DMS79 treated with DMSO at 0.1 percent for 48 hours (cell line): ENCODE data around the gene KRT33A.
"Not testable (repeated sequence)": the region's sequence is repeated elsewhere in the genome, so short reads cannot be mapped to it uniquely, and the experiment has no call there.

Experiments
- DNase-seq: peaks from one replicate; lab custom pipeline; 2025; lab: John Stamatoyannopoulos, UW

The KRT33A gene

GRCh38 chr17:41363881-41364280 is 13.3 kb upstream of the KRT33A start:
- no peak for DNase-seq

DNA sequence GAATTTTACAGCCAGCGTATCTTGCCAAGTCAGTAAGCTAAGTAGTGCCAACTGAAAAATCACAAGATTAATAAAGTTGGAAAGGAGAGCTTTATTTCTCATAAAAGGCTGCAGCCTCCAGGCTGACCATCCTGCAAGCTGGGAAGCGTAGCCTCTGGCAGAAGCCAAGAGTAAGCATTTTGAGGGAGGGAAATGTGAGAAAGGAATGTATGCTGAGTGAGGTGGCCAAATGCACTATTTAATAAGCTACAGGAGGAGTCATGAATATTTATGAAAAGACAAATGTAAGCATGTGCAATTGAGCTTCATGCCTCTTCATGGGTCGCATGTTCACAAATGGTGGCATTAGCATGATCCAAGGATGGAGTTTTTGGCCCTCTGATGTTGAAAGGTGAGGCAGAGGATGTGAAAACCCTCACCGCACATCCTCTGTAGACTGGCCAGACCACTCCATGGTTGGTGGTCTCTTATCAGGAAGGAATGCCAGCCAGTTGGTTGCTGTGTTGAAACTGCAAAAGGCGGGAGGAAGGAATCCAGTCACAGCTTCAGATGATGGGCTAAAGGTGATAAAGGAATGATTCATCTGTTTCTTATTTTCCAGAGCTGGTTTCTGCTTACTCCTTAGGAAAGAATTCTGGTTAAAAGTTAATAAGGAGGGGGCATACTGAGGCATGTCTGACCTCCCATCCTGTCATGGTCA is 9.8 kb upstream of the KRT33A start:
- no peak for DNase-seq

DNA sequence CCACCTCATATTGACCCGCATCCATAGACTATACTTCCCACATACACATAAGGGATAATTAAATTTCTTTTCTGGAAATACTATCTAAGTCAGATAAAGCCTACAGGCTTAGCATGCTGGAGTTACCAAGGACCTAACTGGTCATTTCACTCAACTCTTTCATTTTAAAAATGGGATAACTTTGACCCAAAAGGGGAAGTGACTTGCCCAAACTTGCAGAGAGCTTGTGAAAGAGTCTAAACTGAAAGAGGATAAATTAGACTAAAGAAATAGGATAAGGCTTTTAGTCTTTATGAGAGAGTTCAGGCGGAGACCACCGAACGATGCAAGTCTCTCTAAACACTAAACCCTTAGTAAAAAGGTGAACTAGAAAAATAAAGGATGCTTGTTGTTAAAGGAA is 3.9 kb upstream of the KRT33A start:
- no peak for DNase-seq

GRCh38 chr17:41352597-41353366 is 2.2 kb upstream of the KRT33A start:
- DNase-seq: peak; percentile 43

GRCh38 chr17:41351177-41351576 is 549 bp upstream of the KRT33A start:
- DNase-seq: no peak

- DNase-seq: no peak
These were observed 2.5 kb downstream of the KRT33A start for GRCh38 chr17:41347869-41348760.

GRCh38 chr17:41346421-41346820 is 4.2 kb downstream of the KRT33A start:
- DNase-seq: not testable (repeated sequence)

GRCh38 chr17:41345992-41346391 is 4.6 kb downstream of the KRT33A start:
- DNase-seq: no peak

GRCh38 chr17:41343029-41343428 is 7.6 kb downstream of the KRT33A start:
- DNase-seq: no peak

- no peak for DNase-seq
These were observed 9.4 kb downstream of the KRT33A start for GRCh38 chr17:41340934-41341861.

GRCh38 chr17:41340494-41340893 is 10.1 kb downstream of the KRT33A start:
- DNase-seq: no peak

GRCh38 chr17:41339571-41340172 is 11.0 kb downstream of the KRT33A start:
- DNase-seq: peak; percentile 47

GRCh38 chr17:41338961-41339485 is 11.6 kb downstream of the KRT33A start:
- DNase-seq: peak; percentile 74

DNA sequence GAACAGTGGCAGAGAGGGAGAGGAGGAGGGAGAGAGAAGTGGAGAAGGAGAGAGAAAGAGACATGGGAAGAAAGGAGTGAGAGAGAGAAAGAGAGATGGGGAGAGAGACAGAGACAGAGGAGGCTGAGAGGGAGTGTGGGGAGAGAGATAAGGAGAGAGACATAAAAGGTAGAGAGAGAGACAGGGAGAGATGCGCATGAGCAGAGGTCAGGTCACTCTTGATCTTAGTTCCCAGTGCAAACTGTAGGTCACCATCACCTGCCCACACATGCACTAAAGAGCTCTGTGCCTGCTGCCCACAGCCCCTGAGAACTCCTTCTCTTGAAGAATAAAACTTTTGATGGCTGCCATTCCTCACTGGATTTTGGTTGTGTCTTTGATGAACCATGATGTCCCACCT is 14.9 kb downstream of the KRT33A start:
- no peak for DNase-seq

DNA sequence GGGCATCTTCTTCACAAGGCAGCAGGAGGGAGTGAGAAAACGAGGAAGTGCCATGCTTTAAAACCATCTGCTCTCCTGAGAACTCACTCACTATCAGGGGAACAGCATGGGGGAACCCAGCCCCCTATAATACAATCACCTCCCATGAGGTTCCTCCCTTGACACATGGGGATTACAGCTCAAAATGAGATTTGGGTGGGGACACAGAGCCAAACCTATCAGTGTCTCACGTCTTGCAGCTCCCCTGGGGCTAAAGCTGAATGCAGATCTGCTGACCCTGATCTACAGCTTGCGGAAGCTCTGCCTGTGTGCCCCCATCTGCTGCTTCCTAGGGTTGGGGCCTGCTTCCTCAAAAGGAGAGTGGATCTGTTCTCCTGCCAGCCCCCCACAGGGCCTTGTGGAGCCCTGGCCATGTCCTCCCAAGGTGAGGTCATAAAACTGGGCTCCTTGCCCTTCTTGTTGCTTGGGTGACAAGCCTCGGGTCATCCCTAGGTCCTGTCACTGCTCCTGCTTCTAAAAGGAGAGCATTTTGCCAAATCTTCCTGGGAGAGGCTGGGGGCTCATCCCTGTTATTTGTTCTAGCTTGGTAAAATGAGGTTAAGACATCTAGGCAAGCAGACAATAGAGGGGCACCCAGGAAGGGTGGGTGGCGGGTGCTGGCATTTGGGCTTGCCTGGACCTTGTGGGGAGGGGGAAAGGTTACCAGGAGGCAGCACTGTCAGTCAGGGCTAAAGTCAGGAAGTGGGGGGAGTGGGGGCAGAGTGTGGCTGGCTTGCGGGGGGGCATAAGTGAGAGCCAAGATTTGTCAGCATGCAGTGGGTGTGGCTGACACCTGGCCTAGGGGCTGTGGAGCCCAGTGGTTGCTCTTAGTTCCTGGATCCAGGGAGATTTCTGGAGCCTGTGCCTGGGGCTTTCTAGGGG is 16.0 kb downstream of the KRT33A start:
- no peak for DNase-seq

- DNase-seq: no peak
These were observed 16.8 kb downstream of the KRT33A start for GRCh38 chr17:41333836-41334235.

DNA sequence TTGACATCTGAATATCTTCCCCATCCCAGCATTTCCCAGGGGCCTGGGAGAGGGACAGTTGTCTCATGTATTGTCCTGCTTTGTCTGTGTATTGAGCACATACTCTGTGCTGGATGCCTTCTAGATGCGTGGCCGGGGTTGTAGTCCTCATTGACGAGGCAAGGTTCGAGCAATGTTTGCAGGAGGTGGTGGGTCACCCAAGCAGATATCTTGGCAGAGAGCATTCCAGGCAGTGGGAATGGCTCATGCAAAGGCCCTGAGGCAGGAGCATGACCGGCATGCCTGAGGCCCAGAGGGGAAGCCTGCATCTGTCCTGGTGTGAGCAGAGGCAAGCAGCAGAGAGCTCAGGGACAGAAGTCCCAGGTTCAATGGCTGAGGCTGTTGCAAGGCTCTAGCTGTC is 17.5 kb downstream of the KRT33A start:
- no peak for DNase-seq

DNA sequence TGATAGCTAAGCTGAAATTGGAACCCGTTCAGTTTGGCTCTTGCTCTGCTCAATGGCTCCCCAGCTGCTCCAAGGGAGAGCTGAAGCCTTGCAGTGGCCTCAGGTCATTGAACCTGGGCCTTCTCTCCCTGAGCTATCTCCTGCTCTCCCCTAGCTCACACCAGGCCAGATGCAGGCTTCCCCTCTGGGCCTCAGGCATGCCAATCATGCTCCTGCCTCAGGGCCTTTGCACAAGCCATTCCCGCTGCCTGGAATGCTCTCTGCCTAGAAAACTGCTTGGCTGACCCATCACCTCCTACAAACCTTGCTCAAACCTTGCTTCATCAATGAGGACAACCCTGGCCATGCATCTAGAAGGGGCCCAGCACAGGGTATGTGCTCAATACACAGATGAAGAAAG is 18.4 kb downstream of the KRT33A start:
- DNase-seq: no peak

- DNase-seq: no peak
These were observed 19.0 kb downstream of the KRT33A start for GRCh38 chr17:41331606-41332005.
